ENCODE data around the gene ANTXR1.

ANTXR1 gene

DNA sequence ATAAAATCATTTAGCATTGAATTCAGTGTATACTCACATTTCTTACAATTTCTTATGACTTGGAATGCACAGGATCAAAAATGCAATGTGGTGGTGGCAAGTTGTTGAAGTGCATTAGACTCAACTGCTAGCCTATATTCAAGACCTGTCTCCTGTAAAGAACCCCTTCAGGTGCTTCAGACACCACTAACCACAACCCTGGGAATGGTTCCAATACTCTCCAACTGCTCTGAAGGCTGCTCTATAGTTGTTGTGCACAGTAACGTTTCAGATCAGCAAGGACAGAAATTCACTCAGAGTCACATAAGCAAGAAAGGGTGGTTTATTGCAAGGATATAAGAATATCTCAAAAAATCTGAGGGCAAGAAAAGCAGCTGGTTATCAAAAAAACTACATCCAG is 32.0 kb upstream of the ANTXR1 start:
- H3K9me3 ChIP-seq (ENCODE audit: control insufficient read depth, low read depth, low read length) = no peaks in the 10 kb centered on the region
- no peaks in the 10 kb centered on the region for H3K4me1 ChIP-seq (ENCODE audit: control insufficient read depth, low read depth, low read length)
- no peak overlapping the region for H3K9ac ChIP-seq (ENCODE audit: low read length)
- no peaks in the 10 kb centered on the region for H3K27me3 ChIP-seq (ENCODE audit: control insufficient read depth, insufficient read depth, low read length)
- H3K27ac ChIP-seq (ENCODE audit: low read length) = no peak overlapping the region
- H3K36me3 ChIP-seq (ENCODE audit: control insufficient read depth, low read depth, low read length) = no peaks in the 10 kb centered on the region
- no peak overlapping the region for H3K4me3 ChIP-seq (ENCODE audit: low read length)

DNA sequence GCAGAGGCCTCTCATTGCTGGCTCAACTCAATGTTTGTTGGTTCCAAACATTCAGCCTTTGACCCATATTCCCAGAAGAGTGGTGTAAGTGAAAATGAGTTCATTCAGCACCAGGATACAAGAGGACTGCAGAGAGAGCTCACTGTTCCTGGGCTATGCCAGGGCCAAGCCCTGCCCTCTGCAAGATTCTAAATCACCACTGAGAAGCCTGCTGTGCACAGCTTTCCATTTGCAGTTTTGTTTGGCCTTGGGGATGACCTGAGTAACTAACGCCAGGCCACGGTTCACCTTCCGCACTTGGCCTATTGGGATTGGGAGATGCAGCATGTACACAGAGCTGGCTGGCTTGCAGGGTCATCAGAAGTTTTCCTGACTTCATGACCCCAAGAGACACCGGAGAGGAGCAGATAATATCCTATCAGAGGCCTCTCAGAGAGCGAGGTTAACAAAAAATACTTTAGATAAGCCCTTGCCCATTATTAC is 25.9 kb upstream of the ANTXR1 start:
- no peak overlapping the region for H3K27ac ChIP-seq (ENCODE audit: low read length)
- no peak overlapping the region for H3K9ac ChIP-seq (ENCODE audit: low read length)
- H3K4me3 ChIP-seq (ENCODE audit: low read length) = no peak overlapping the region
- H3K9me3 ChIP-seq (ENCODE audit: control insufficient read depth, low read depth, low read length) = no peaks in the 10 kb centered on the region
- H3K4me1 ChIP-seq (ENCODE audit: control insufficient read depth, low read depth, low read length) = no peaks in the 10 kb centered on the region
- no peaks in the 10 kb centered on the region for H3K27me3 ChIP-seq (ENCODE audit: control insufficient read depth, insufficient read depth, low read length)
- no peaks in the 10 kb centered on the region for H3K36me3 ChIP-seq (ENCODE audit: control insufficient read depth, low read depth, low read length)

DNA sequence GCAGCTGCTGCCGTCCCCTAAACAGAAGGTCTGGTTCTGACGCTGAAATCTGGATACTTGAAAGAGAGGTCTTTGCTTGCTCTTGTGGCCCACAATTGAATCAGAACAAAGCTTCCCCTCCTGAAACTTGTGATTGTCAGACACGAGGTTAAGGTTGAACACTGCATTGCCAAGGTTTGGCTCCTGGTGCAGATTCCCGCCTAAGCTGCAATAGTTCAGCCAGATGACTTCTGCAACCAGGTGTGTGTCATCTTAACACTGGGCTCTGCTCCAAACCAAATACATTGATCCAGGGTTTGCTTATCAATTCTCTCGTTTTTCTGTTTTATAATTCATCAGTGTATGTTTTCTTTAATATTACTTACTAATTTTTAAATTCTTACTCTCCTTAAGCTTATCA is 23.9 kb upstream of the ANTXR1 start:
- no peak overlapping the region for H3K9ac ChIP-seq (ENCODE audit: low read length)
- no peak overlapping the region for H3K4me3 ChIP-seq (ENCODE audit: low read length)
- no peaks in the 10 kb centered on the region for H3K36me3 ChIP-seq (ENCODE audit: control insufficient read depth, low read depth, low read length)
- no peak overlapping the region for H3K27ac ChIP-seq (ENCODE audit: low read length)
- H3K27me3 ChIP-seq (ENCODE audit: control insufficient read depth, insufficient read depth, low read length) = no peaks in the 10 kb centered on the region
- H3K9me3 ChIP-seq (ENCODE audit: control insufficient read depth, low read depth, low read length) = no peaks in the 10 kb centered on the region
- H3K4me1 ChIP-seq (ENCODE audit: control insufficient read depth, low read depth, low read length) = no peaks in the 10 kb centered on the region

DNA sequence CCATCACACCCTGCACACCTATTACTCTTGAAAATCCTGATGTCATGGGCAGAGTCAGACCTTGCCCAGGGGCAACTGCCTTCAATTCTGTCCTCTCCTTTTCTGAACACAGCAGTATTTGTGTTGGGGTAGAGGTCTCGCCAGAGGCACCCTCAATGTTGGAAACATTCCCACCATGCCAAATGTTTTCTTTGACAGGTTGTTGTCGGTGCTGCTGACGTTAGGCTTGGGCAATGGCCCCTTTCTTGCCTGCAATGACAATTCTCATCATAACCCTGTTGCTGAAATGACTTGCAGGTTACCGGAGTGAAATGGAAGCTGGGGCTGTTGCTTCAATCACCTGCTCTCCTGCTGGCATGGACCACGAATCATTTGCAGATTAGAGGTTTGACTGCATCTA is 20.6 kb upstream of the ANTXR1 start:
- Histone ChIP-seq H3K9ac (ENCODE audit: low read length) (no peak overlapping the region), H3K27me3 (ENCODE audit: control insufficient read depth, insufficient read depth, low read length) (no peaks in the 10 kb centered on the region), H3K27ac (ENCODE audit: low read length) (no peak overlapping the region), H3K4me3 (ENCODE audit: low read length) (no peak overlapping the region), H3K36me3 (ENCODE audit: control insufficient read depth, low read depth, low read length) (no peaks in the 10 kb centered on the region), H3K9me3 (ENCODE audit: control insufficient read depth, low read depth, low read length) (no peaks in the 10 kb centered on the region), H3K4me1 (ENCODE audit: control insufficient read depth, low read depth, low read length) (no peaks in the 10 kb centered on the region)

DNA sequence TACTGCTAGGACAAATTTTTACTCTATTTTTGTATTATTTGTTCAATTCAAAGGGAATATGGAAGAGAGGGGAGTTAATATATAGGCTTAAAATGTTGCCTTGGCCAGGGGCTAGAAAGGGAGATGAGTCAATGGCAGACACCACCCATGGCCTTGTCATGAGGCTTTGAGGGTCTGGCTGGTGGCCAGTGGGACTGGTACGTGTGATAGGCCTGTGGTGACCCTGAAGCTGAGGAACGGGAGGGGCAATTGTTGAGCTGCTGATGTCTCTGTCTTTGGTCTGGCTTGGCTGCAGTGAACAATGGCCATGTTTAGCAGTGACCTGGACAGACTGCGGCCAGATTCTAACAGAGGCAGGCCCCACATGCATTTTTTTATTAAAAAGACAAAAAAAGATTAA is 20.0 kb upstream of the ANTXR1 start:
- H3K9me3 ChIP-seq (ENCODE audit: control insufficient read depth, low read depth, low read length) = no peaks in the 10 kb centered on the region
- no peaks in the 10 kb centered on the region for H3K36me3 ChIP-seq (ENCODE audit: control insufficient read depth, low read depth, low read length)
- H3K9ac ChIP-seq (ENCODE audit: low read length) = no peak overlapping the region
- H3K4me1 ChIP-seq (ENCODE audit: control insufficient read depth, low read depth, low read length) = no peaks in the 10 kb centered on the region
- H3K27me3 ChIP-seq (ENCODE audit: control insufficient read depth, insufficient read depth, low read length) = no peaks in the 10 kb centered on the region
- no peak overlapping the region for H3K27ac ChIP-seq (ENCODE audit: low read length)
- no peak overlapping the region for H3K4me3 ChIP-seq (ENCODE audit: low read length)

DNA sequence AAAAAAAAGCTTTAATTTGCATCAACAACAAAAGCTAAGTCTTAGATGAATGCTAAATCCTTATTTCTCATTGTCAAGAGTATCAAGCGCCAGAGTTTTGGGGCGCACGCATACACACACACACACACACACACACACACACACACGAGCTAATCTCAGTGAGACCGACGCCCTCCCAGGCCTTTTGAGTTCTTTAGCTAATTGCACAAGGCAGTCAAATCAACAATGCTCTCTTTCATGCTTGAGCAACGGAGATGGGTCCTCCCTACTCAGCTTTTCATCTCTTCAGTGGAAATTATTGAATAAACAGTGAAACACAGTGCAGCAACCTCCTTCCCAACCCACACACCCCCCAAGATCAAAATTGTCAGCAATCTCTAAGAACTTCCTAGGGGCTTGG is 19.3 kb upstream of the ANTXR1 start:
- H3K9ac ChIP-seq (ENCODE audit: low read length) = no peak overlapping the region
- no peak overlapping the region for H3K4me3 ChIP-seq (ENCODE audit: low read length)
- no peaks in the 10 kb centered on the region for H3K9me3 ChIP-seq (ENCODE audit: control insufficient read depth, low read depth, low read length)
- H3K27ac ChIP-seq (ENCODE audit: low read length) = no peak overlapping the region
- no peaks in the 10 kb centered on the region for H3K4me1 ChIP-seq (ENCODE audit: control insufficient read depth, low read depth, low read length)
- no peaks in the 10 kb centered on the region for H3K36me3 ChIP-seq (ENCODE audit: control insufficient read depth, low read depth, low read length)
- H3K27me3 ChIP-seq (ENCODE audit: control insufficient read depth, insufficient read depth, low read length) = no peaks in the 10 kb centered on the region

DNA sequence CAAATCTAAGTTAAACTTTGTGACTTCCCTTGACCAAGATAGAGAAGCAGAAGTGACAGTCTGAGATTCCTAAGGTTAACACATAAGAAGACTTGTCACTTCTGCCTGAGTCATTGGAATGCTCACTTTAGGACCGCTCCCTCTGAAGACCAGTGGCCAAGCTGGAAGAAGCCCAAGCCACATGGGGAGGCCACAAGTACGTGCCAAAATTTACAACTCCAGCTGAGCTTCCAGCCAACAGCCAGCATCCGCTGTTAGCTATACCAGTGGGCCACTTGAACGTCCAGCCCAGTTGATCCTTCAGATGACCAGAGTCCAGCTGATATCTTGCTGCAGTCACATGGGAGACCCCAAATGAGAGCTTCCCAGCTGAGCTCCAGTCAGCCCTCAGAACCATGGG is 18.1 kb upstream of the ANTXR1 start:
- no peaks in the 10 kb centered on the region for H3K4me1 ChIP-seq (ENCODE audit: control insufficient read depth, low read depth, low read length)
- no peak overlapping the region for H3K4me3 ChIP-seq (ENCODE audit: low read length)
- no peaks in the 10 kb centered on the region for H3K36me3 ChIP-seq (ENCODE audit: control insufficient read depth, low read depth, low read length)
- no peak overlapping the region for H3K27ac ChIP-seq (ENCODE audit: low read length)
- no peak overlapping the region for H3K9ac ChIP-seq (ENCODE audit: low read length)
- H3K27me3 ChIP-seq (ENCODE audit: control insufficient read depth, insufficient read depth, low read length) = no peaks in the 10 kb centered on the region
- H3K9me3 ChIP-seq (ENCODE audit: control insufficient read depth, low read depth, low read length) = no peaks in the 10 kb centered on the region

DNA sequence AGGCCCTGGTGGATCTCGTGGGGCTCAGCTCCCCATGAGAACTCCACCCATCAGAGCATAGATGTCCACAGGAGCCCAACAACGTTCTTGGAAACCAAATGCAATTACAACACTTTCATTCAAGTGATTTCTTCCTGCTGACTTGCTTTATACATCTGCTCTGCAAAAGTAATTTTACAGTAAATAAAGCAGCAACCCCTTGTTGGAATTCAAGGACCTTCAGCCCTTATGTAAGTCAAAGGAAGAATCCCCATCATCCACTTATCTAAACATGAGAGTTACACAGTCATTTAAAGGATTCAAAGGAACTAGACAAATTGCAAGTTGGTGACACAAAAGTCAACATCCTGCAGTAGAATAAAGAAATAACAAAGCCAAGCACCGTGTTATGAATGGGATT is 17.1 kb upstream of the ANTXR1 start:
- Histone ChIP-seq H3K9me3 (ENCODE audit: control insufficient read depth, low read depth, low read length) (no peaks in the 10 kb centered on the region), H3K9ac (ENCODE audit: low read length) (no peak overlapping the region), H3K27ac (ENCODE audit: low read length) (no peak overlapping the region), H3K27me3 (ENCODE audit: control insufficient read depth, insufficient read depth, low read length) (no peaks in the 10 kb centered on the region), H3K4me1 (ENCODE audit: control insufficient read depth, low read depth, low read length) (no peaks in the 10 kb centered on the region), H3K4me3 (ENCODE audit: low read length) (no peak overlapping the region), H3K36me3 (ENCODE audit: control insufficient read depth, low read depth, low read length) (no peaks in the 10 kb centered on the region)

DNA sequence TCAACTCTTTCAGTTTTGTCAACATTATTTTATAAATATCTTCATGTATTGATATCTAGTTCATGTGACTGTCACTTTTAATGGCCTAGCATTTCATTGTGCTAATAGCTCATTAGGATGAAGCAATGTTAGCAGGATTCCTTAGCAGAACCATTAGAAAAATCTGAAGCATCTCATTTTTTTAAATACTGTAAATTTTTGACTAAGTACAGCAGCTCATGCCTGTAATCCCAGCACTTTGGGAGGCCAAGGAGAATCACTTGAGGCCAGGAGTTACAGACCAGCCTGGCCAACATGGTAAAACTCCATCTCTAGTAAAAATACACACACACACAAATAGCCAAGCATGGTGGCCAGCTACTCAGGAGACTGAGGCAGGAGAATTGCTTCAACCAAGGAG is 15.6 kb upstream of the ANTXR1 start:
- Histone ChIP-seq H3K9ac (ENCODE audit: low read length) (no peak overlapping the region), H3K4me1 (ENCODE audit: control insufficient read depth, low read depth, low read length) (no peaks in the 10 kb centered on the region), H3K36me3 (ENCODE audit: control insufficient read depth, low read depth, low read length) (no peaks in the 10 kb centered on the region), H3K9me3 (ENCODE audit: control insufficient read depth, low read depth, low read length) (no peaks in the 10 kb centered on the region), H3K4me3 (ENCODE audit: low read length) (no peak overlapping the region), H3K27ac (ENCODE audit: low read length) (no peak overlapping the region), H3K27me3 (ENCODE audit: control insufficient read depth, insufficient read depth, low read length) (no peaks in the 10 kb centered on the region)

DNA sequence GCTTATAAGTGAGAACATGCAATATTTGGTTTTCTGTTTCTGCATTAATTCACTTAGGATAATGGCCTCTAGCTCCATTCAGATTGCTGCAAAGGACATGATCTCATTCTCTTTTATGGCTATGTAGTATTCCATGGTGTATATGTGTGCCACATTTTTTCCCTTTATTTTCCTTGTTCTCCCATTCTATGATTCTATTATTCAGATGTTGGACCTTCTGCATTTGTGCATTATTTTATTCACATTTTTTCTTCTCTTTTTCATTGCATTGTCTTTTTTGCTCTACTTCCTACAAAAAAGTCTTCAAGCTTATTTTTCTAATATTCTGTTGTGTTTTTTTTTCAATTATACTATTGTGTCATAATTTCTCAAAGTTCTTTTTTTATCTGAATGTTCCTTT is 11.1 kb upstream of the ANTXR1 start:
- Histone ChIP-seq H3K36me3 (ENCODE audit: control insufficient read depth, low read depth, low read length) (no peaks in the 10 kb centered on the region), H3K9me3 (ENCODE audit: control insufficient read depth, low read depth, low read length) (no peaks in the 10 kb centered on the region), H3K4me3 (ENCODE audit: low read length) (no peak overlapping the region), H3K4me1 (ENCODE audit: control insufficient read depth, low read depth, low read length) (no peaks in the 10 kb centered on the region), H3K9ac (ENCODE audit: low read length) (no peak overlapping the region), H3K27ac (ENCODE audit: low read length) (no peak overlapping the region), H3K27me3 (ENCODE audit: control insufficient read depth, insufficient read depth, low read length) (no peaks in the 10 kb centered on the region)

DNA sequence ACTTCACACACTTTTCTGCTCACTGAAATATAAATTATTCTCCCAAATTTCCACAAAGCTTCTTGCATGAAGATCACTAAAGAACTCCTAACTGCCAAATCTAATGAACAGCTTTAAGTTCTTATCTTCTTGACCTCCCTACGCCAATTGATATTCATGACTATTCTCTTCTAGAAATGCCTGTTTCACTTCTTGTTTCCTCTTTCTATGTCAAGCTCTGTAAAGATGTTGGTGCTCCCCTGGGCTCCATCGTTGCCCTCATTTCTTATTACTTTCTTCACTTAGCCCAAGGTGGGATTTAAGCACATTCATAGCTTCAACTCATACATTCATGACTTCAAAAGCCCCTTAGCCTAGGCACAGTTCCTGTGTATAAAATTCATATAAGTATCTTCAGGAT is 9.2 kb upstream of the ANTXR1 start:
- Histone ChIP-seq H3K27ac (ENCODE audit: low read length) (no peak overlapping the region), H3K9ac (ENCODE audit: low read length) (no peak overlapping the region), H3K36me3 (ENCODE audit: control insufficient read depth, low read depth, low read length) (no peaks in the 10 kb centered on the region), H3K4me1 (ENCODE audit: control insufficient read depth, low read depth, low read length) (no peaks in the 10 kb centered on the region), H3K27me3 (ENCODE audit: control insufficient read depth, insufficient read depth, low read length) (no peaks in the 10 kb centered on the region), H3K9me3 (ENCODE audit: control insufficient read depth, low read depth, low read length) (no peaks in the 10 kb centered on the region), H3K4me3 (ENCODE audit: low read length) (no peak overlapping the region)

DNA sequence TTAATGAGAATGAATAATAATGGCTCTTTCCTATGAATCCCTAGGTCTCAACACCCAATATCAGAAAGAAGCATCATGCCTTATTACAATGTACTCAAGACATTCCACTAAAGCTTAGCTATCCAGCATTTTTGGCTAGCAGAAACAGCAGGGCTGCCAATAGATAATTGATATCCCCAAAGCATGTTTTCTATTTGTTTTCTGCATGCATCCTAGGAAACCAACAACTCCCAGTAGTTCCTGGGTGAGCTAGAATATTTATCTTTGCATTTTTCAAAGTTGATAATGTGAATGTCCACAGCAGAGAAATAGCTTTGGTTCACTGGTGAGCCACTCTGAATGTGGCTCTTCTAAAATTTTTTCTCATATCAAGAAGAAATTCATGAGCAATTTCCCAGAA is 5.8 kb upstream of the ANTXR1 start:
- H3K9me3 ChIP-seq (ENCODE audit: control insufficient read depth, low read depth, low read length) = no peaks in the 10 kb centered on the region

More for the DNA sequence above, 5.8 kb upstream of the ANTXR1 start:
- Histone ChIP-seq H3K36me3 (ENCODE audit: control insufficient read depth, low read depth, low read length) (no peaks in the 10 kb centered on the region), H3K4me3 (ENCODE audit: low read length) (no peak overlapping the region), H3K27ac (ENCODE audit: low read length) (no peak overlapping the region), H3K4me1 (ENCODE audit: control insufficient read depth, low read depth, low read length) (no peaks in the 10 kb centered on the region), H3K27me3 (ENCODE audit: control insufficient read depth, insufficient read depth, low read length) (peaks cover 15% of the 10 kb centered on the region), H3K9ac (ENCODE audit: low read length) (no peak overlapping the region)
